ENCODE results near the gene MLLT3. TPM values are rescaled to one million over a fixed set of nuclear protein-coding genes. Genes with fewer than 3 reads are reported as not detected.

The MLLT3 gene
- total RNA-seq, 2 donors from 2014 or later, result 13.1 to 22.0 TPM

GRCh38 chr9:20428976-20429375, 193.3 kb downstream of the MLLT3 start:
- TF ChIP-seq CTCF (IDR thresholded peaks at IDR 0.05), result no peak
- no peak for TF ChIP-seq POLR2A (IDR thresholded peaks at IDR 0.05)
- TF ChIP-seq POLR2AphosphoS5 (IDR thresholded peaks at IDR 0.05), result no peak
- Histone ChIP-seq H3K27ac (no peak overlapping the region), H3K4me1 (replicated peaks) (no peaks in the 10 kb centered on the region), H3K4me3 (no peak overlapping the region), H3K36me3 (no peaks in the 10 kb centered on the region), H3K9me3 (no peaks in the 10 kb centered on the region), H3K27me3 (replicated peaks; ENCODE audit: insufficient read depth) (no peaks in the 10 kb centered on the region)
- DNase-seq (ENCODE audit: low spot score), result no peak
- 32% methylated on average over 1 of the region's 1 CpG for WGBS
- intact Hi-C loops (cut with DNase I), result no loop called here

- no peak for TF ChIP-seq POLR2A (IDR thresholded peaks at IDR 0.05)
- no peak for TF ChIP-seq POLR2AphosphoS5 (IDR thresholded peaks at IDR 0.05)
- no peak for TF ChIP-seq CTCF (IDR thresholded peaks at IDR 0.05)
- Histone ChIP-seq H3K36me3 (no peaks in the 10 kb centered on the region), H3K9me3 (no peaks in the 10 kb centered on the region), H3K27ac (no peak overlapping the region), H3K27me3 (replicated peaks; ENCODE audit: insufficient read depth) (no peaks in the 10 kb centered on the region), H3K4me3 (no peak overlapping the region), H3K4me1 (replicated peaks) (no peaks in the 10 kb centered on the region)
- DNase-seq (ENCODE audit: low spot score), result no peak
- intact Hi-C loops (cut with DNase I), result no loop called here
- WGBS, result 98% methylated on average over 1 of the region's 1 CpG
Measured at GRCh38 chr9:20427359-20427758, 194.9 kb downstream of the MLLT3 start.

GRCh38 chr9:20426019-20426418, 196.3 kb downstream of the MLLT3 start:
- intact Hi-C loops (cut with DNase I), result no loop called here
- no peak for TF ChIP-seq POLR2AphosphoS5 (IDR thresholded peaks at IDR 0.05)
- TF ChIP-seq CTCF (IDR thresholded peaks at IDR 0.05), result no peak
- no peak for TF ChIP-seq POLR2A (IDR thresholded peaks at IDR 0.05)
- H3K27me3 ChIP-seq (replicated peaks; ENCODE audit: insufficient read depth), result no peaks in the 10 kb centered on the region
- H3K27ac ChIP-seq, result no peak overlapping the region
- H3K36me3 ChIP-seq, result no peaks in the 10 kb centered on the region
- H3K4me1 ChIP-seq (replicated peaks), result no peaks in the 10 kb centered on the region
- H3K9me3 ChIP-seq, result no peaks in the 10 kb centered on the region
- H3K4me3 ChIP-seq, result no peak overlapping the region
- DNase-seq (ENCODE audit: low spot score), result no peak
- WGBS, result 94% methylated on average over 2 of the region's 2 CpGs

GRCh38 chr9:20419533-20419932, 202.8 kb downstream of the MLLT3 start:
- no peak overlapping the region for H3K27ac ChIP-seq
- H3K9me3 ChIP-seq, result no peaks in the 10 kb centered on the region
- no peaks in the 10 kb centered on the region for H3K27me3 ChIP-seq (replicated peaks; ENCODE audit: insufficient read depth)
- 57% methylated on average over 3 of the region's 3 CpGs for WGBS
- no peaks in the 10 kb centered on the region for H3K4me1 ChIP-seq (replicated peaks)
- DNase-seq (ENCODE audit: low spot score), result no peak
- TF ChIP-seq POLR2AphosphoS5 (IDR thresholded peaks at IDR 0.05), result no peak
- TF ChIP-seq CTCF (IDR thresholded peaks at IDR 0.05), result no peak
- no peak for TF ChIP-seq POLR2A (IDR thresholded peaks at IDR 0.05)
- no peaks in the 10 kb centered on the region for H3K36me3 ChIP-seq
- intact Hi-C loops (cut with DNase I), result no loop called here
- H3K4me3 ChIP-seq, result no peak overlapping the region

- over 99% methylated on average over 7 of the region's 7 CpGs for WGBS
- H3K9me3 ChIP-seq, result no peaks in the 10 kb centered on the region
- intact Hi-C loops (cut with DNase I), result no loop called here
- no peaks in the 10 kb centered on the region for H3K4me1 ChIP-seq (replicated peaks)
- no peak overlapping the region for H3K4me3 ChIP-seq
- no peak overlapping the region for H3K27ac ChIP-seq
- DNase-seq (ENCODE audit: low spot score), result no peak
- TF ChIP-seq POLR2A (IDR thresholded peaks at IDR 0.05), result no peak
- TF ChIP-seq POLR2AphosphoS5 (IDR thresholded peaks at IDR 0.05), result no peak
- TF ChIP-seq CTCF (IDR thresholded peaks at IDR 0.05), result no peak
- no peaks in the 10 kb centered on the region for H3K27me3 ChIP-seq (replicated peaks; ENCODE audit: insufficient read depth)
- H3K36me3 ChIP-seq, result no peaks in the 10 kb centered on the region
Measured at GRCh38 chr9:20418485-20418884, 203.8 kb downstream of the MLLT3 start.

All from prostate gland (tissue), 2 donors.